Measurements from ENCODE around the gene GDAP1L1. TPM values are rescaled to one million over a fixed set of nuclear protein-coding genes. Genes with fewer than 3 reads are reported as not detected.

The GDAP1L1 gene
- polyA plus RNA-seq, 1 of the 3 experiments (the other 2 are of a cell fraction): 0.30 TPM

DNA sequence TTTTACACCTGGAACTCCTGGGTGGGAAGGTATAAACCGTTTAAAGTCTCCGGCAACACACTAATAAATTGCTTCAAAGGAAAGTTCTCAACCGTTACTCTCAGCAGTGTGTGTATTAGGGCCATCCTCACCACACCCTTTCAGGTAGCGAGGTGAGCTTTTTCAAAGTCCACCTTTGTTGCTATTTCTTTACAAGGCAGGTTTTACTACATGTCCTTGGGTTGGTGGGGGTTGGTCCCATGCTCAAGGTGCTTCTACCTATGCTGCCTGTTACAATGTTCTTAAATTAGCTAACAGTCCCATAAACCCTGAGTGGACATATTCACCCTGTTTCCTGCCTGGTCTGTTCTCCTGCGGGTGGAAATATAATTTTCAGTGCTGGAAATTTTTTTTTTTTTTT is 23.4 kb upstream of the GDAP1L1 start:
- no peak overlapping the region for H3K4me3 ChIP-seq (ENCODE audit: low read depth in 2 of 2, low read length in 1 of 2)
- H2AFZ ChIP-seq (ENCODE audit: low read depth): no peak overlapping the region
- H3K4me2 ChIP-seq: no peak overlapping the region
- no peak overlapping the region for H3K9ac ChIP-seq
- CTCF ChIA-PET: interaction anchor here (0.7 to 5.9 kb wide), 8 partner anchors 8 to 299 kb away, joined by 3 to 34 read pairs (median 5); partner anchors contain the start of gene FITM2
- no peaks in the 10 kb centered on the region for H3F3A ChIP-seq (replicated peaks; ENCODE audit: insufficient read depth)
- H3K36me3 ChIP-seq (replicated peaks in 1 of 2; ENCODE audit: control insufficient read depth in 1 of 2, insufficient read depth in 2 of 2, low read length in 1 of 2): no peaks in the 10 kb centered on the region
- WGBS (ENCODE audit: low lambda C conversion rate): 79% methylated on average over 5 of the region's 5 CpGs
- no peaks in the 10 kb centered on the region for H3K27me3 ChIP-seq (ENCODE audit: insufficient read depth)
- no peaks in the 10 kb centered on the region for H3K79me2 ChIP-seq (ENCODE audit: insufficient read depth)
- POLR2A ChIA-PET: no interaction called here
- H4K20me1 ChIP-seq (ENCODE audit: insufficient read depth): no peaks in the 10 kb centered on the region
- no peak overlapping the region for H3K27ac ChIP-seq (ENCODE audit: low read depth in 2 of 2, low read length in 1 of 2)
- H3K4me1 ChIP-seq (ENCODE audit: control insufficient read depth in 1 of 2, insufficient read depth in 2 of 2, low read depth in 1 of 2, low read length in 1 of 2): peaks cover 0 to 12% of the 10 kb centered on the region in 2 experiments; a peak in 1 of 4 replicates
- H3K9me3 ChIP-seq: no peaks in the 10 kb centered on the region
- no peaks in the 10 kb centered on the region for H3K9me2 ChIP-seq
- no peak for DNase-seq
- TF ChIP-seq MXI1 (IDR thresholded peaks at IDR 0.05; ENCODE audit: low read depth, low read length) (no peak), FOSL2 (IDR thresholded peaks at IDR 0.05; ENCODE audit: borderline replicate concordance, low read depth) (no peak), RXRA (IDR thresholded peaks at IDR 0.05; ENCODE audit: borderline replicate concordance, low read depth) (no peak), EZH2phosphoT487 (IDR thresholded peaks at IDR 0.05; ENCODE audit: borderline replicate concordance, low read depth) (no peak), TAF1 (IDR thresholded peaks at IDR 0.05; ENCODE audit: borderline replicate concordance, low read depth, low read length) (no peak), IRF3 (IDR thresholded peaks at IDR 0.05; ENCODE audit: low read depth, low read length) (no peak), GATA2 (CRISPR knock-in tag; IDR thresholded peaks at IDR 0.05) (no peak), USF1 (IDR thresholded peaks at IDR 0.05; ENCODE audit: borderline replicate concordance, low read depth) (no peak), EP300 (IDR thresholded peaks at IDR 0.05; ENCODE audit: borderline replicate concordance in 1 of 2, low read depth in 1 of 2, low read length in 1 of 2) (no peak), NFIC (IDR thresholded peaks at IDR 0.05; ENCODE audit: borderline replicate concordance) (no peak), MEF2A (IDR thresholded peaks at IDR 0.05; ENCODE audit: borderline replicate concordance, low read depth) (no peak), TCF12 (IDR thresholded peaks at IDR 0.05) (no peak), SMC3 (IDR thresholded peaks at IDR 0.05; ENCODE audit: low read depth, low read length) (no peak), YY1 (IDR thresholded peaks at IDR 0.05; ENCODE audit: low read depth) (no peak), CHD2 (IDR thresholded peaks at IDR 0.05; ENCODE audit: low read length, partially characterized antibody) (no peak), GABPA (IDR thresholded peaks at IDR 0.05; ENCODE audit: low read depth) (no peak), POLR2AphosphoS5 (IDR thresholded peaks at IDR 0.05; ENCODE audit: low read depth, low read length) (no peak)
- TF ChIP-seq, protein P1, sequence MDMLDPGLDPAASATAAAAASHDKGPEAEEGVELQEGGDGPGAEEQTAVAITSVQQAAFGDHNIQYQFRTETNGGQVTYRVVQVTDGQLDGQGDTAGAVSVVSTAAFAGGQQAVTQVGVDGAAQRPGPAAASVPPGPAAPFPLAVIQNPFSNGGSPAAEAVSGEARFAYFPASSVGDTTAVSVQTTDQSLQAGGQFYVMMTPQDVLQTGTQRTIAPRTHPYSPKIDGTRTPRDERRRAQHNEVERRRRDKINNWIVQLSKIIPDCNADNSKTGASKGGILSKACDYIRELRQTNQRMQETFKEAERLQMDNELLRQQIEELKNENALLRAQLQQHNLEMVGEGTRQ (IDR thresholded peaks at IDR 0.05; ENCODE audit: borderline replicate concordance, low read depth, low read length): no peak
- TF ChIP-seq, protein P2, sequence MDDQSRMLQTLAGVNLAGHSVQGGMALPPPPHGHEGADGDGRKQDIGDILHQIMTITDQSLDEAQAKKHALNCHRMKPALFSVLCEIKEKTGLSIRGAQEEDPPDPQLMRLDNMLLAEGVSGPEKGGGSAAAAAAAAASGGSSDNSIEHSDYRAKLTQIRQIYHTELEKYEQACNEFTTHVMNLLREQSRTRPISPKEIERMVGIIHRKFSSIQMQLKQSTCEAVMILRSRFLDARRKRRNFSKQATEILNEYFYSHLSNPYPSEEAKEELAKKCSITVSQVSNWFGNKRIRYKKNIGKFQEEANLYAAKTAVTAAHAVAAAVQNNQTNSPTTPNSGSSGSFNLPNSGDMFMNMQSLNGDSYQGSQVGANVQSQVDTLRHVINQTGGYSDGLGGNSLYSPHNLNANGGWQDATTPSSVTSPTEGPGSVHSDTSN (IDR thresholded peaks at IDR 0.05): no peak
- TF ChIP-seq, protein P3, sequence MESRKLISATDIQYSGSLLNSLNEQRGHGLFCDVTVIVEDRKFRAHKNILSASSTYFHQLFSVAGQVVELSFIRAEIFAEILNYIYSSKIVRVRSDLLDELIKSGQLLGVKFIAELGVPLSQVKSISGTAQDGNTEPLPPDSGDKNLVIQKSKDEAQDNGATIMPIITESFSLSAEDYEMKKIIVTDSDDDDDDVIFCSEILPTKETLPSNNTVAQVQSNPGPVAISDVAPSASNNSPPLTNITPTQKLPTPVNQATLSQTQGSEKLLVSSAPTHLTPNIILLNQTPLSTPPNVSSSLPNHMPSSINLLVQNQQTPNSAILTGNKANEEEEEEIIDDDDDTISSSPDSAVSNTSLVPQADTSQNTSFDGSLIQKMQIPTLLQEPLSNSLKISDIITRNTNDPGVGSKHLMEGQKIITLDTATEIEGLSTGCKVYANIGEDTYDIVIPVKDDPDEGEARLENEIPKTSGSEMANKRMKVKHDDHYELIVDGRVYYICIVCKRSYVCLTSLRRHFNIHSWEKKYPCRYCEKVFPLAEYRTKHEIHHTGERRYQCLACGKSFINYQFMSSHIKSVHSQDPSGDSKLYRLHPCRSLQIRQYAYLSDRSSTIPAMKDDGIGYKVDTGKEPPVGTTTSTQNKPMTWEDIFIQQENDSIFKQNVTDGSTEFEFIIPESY (IDR thresholded peaks at IDR 0.05; ENCODE audit: borderline replicate concordance, low read depth): no peak

Data from SK-N-SH (cell line).